A549 (cell line): ENCODE results near the gene NDUFA11.

Source experiments
- EP300 ChIP-seq, 2 experiments: fragments of >200 bp; sonication (Bioruptor Twin); formaldehyde crosslinking; IDR thresholded peaks; 2 replicates in 1 of 2; 3 replicates in 1 of 2; pipeline ENCODE4 v1.6.1; 2016 to 2017
- HEYL ChIP-seq: fragments of 250-450 bp; sonication (Bioruptor Pico); IDR thresholded peaks from 2 replicates; pipeline ENCODE4 v1.8.0; 2021; ENCODE audit warnings: mild to moderate bottlenecking, moderate library complexity
- JUN ChIP-seq, 2 experiments: fragments of >200 bp; sonication (Bioruptor Twin); formaldehyde crosslinking; IDR thresholded peaks; 2 replicates in 1 of 2; 3 replicates in 1 of 2; pipeline ENCODE4 v1.6.1; 2016 to 2017
- KDM1A ChIP-seq: fragments of 200-600 bp; sonication (generic); IDR thresholded peaks from 2 replicates; pipeline ENCODE4 v1.6.1; 2016; ENCODE audit warnings: low read depth, mild to moderate bottlenecking
- MAZ ChIP-seq: fragments of 150-350 bp; IDR thresholded peaks from 2 replicates; pipeline ENCODE4 v1.6.1; 2014; ENCODE audit warnings: antibody characterized with exemption, low read depth, low read length, borderline replicate concordance
- POLR2A ChIP-seq: IDR thresholded peaks from 2 replicates; pipeline ENCODE4 v1.6.1; 2012; ENCODE audit warnings: mild to moderate bottlenecking, low read length
- RFX5 ChIP-seq: fragments of 450-650 bp; IDR thresholded peaks from 2 replicates; pipeline ENCODE4 v1.7.1; 2014; ENCODE audit warnings: antibody characterized with exemption, mild to moderate bottlenecking, moderate library complexity
- RNF2 ChIP-seq: fragments of 200-600 bp; sonication (generic); IDR thresholded peaks from 2 replicates; pipeline ENCODE4 v1.6.1; 2016; ENCODE audit warnings: low read depth, mild to moderate bottlenecking, antibody characterized with exemption, moderate library complexity, borderline replicate concordance
- TF ChIP-seq, protein P1 (sequence below): IDR thresholded peaks from 2 replicates; pipeline ENCODE4 v1.6.1; 2012
- TF ChIP-seq, protein P2 (sequence below): fragments of >200 bp; sonication (Bioruptor Twin); formaldehyde crosslinking; IDR thresholded peaks from 3 replicates; pipeline ENCODE4 v1.5.1; 2016
- TF ChIP-seq, protein P3 (sequence below): fragments of 200-600 bp; sonication (generic); IDR thresholded peaks from 2 replicates; pipeline ENCODE4 v1.6.1; 2016; ENCODE audit warnings: antibody characterized with exemption, mild to moderate bottlenecking, moderate library complexity
- TF ChIP-seq, protein P4 (sequence below): fragments of 250-450 bp; sonication (Bioruptor Pico); IDR thresholded peaks from 2 replicates; pipeline ENCODE4 v1.5.0; 2021; ENCODE audit warnings: mild to moderate bottlenecking, moderate library complexity, borderline replicate concordance

DNA sequence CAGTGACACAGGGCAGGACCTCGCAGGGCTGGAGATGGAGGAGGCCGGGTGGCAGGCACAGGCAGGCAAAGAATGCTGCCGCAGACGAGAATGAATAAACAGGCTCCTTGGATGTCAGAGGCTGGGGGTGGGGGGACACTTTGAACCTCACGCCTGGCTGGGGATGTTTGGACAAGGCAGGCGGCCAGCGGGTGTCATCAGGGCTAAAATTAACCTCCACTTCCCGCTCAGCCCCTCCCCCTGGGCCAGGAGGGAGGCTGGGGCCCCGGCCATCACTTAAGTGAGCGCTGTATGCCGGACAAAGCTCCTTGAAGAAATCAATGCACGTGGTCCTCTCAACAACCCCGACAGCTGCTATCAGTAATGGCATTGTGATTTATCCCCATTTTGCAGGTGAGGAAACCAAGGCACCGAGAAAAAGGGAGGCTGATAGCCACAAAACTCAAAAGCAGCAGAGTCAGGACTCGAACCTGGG, 22.9 kb downstream of the NDUFA11 start:
- TF ChIP-seq, protein P1, sequence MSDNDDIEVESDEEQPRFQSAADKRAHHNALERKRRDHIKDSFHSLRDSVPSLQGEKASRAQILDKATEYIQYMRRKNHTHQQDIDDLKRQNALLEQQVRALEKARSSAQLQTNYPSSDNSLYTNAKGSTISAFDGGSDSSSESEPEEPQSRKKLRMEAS, result no peak
- no peak for TF ChIP-seq POLR2A
- TF ChIP-seq MAZ, result no peak
- TF ChIP-seq HEYL, result no peak
- TF ChIP-seq, protein P2, sequence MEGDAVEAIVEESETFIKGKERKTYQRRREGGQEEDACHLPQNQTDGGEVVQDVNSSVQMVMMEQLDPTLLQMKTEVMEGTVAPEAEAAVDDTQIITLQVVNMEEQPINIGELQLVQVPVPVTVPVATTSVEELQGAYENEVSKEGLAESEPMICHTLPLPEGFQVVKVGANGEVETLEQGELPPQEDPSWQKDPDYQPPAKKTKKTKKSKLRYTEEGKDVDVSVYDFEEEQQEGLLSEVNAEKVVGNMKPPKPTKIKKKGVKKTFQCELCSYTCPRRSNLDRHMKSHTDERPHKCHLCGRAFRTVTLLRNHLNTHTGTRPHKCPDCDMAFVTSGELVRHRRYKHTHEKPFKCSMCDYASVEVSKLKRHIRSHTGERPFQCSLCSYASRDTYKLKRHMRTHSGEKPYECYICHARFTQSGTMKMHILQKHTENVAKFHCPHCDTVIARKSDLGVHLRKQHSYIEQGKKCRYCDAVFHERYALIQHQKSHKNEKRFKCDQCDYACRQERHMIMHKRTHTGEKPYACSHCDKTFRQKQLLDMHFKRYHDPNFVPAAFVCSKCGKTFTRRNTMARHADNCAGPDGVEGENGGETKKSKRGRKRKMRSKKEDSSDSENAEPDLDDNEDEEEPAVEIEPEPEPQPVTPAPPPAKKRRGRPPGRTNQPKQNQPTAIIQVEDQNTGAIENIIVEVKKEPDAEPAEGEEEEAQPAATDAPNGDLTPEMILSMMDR, result no peak
- 0 out of 2 replicates have a peak, but pooled peaks have one; percentile 50 for TF ChIP-seq KDM1A
- peak; percentile 16 to 37; a peak in 2 of 5 replicates for TF ChIP-seq EP300 (IDR thresholded peaks at IDR 0.05)
- TF ChIP-seq JUN (IDR thresholded peaks at IDR 0.05), result peak in 1 of 2 experiments; percentile 33; a peak in 1 of 5 replicates
- no peak for TF ChIP-seq RFX5
- TF ChIP-seq, protein P3, sequence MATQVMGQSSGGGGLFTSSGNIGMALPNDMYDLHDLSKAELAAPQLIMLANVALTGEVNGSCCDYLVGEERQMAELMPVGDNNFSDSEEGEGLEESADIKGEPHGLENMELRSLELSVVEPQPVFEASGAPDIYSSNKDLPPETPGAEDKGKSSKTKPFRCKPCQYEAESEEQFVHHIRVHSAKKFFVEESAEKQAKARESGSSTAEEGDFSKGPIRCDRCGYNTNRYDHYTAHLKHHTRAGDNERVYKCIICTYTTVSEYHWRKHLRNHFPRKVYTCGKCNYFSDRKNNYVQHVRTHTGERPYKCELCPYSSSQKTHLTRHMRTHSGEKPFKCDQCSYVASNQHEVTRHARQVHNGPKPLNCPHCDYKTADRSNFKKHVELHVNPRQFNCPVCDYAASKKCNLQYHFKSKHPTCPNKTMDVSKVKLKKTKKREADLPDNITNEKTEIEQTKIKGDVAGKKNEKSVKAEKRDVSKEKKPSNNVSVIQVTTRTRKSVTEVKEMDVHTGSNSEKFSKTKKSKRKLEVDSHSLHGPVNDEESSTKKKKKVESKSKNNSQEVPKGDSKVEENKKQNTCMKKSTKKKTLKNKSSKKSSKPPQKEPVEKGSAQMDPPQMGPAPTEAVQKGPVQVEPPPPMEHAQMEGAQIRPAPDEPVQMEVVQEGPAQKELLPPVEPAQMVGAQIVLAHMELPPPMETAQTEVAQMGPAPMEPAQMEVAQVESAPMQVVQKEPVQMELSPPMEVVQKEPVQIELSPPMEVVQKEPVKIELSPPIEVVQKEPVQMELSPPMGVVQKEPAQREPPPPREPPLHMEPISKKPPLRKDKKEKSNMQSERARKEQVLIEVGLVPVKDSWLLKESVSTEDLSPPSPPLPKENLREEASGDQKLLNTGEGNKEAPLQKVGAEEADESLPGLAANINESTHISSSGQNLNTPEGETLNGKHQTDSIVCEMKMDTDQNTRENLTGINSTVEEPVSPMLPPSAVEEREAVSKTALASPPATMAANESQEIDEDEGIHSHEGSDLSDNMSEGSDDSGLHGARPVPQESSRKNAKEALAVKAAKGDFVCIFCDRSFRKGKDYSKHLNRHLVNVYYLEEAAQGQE, result no peak
- TF ChIP-seq, protein P4, sequence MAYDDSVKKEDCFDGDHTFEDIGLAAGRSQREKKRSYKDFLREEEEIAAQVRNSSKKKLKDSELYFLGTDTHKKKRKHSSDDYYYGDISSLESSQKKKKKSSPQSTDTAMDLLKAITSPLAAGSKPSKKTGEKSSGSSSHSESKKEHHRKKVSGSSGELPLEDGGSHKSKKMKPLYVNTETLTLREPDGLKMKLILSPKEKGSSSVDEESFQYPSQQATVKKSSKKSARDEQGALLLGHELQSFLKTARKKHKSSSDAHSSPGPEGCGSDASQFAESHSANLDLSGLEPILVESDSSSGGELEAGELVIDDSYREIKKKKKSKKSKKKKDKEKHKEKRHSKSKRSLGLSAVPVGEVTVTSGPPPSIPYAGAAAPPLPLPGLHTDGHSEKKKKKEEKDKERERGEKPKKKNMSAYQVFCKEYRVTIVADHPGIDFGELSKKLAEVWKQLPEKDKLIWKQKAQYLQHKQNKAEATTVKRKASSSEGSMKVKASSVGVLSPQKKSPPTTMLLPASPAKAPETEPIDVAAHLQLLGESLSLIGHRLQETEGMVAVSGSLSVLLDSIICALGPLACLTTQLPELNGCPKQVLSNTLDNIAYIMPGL (CRISPR knock-in tag), result no peak
- no peak for TF ChIP-seq RNF2
